Peyer's patch (tissue), 4 donors: Measurements from ENCODE around the gene PDLIM7.

ENCODE experiments used
- POLR2A ChIP-seq, 2 donors: fragments of 450-650 bp; IDR thresholded peaks; one replicate each; pipeline ENCODE4 v1.5.1; 2017; ENCODE audit warnings: antibody characterized with exemption in 2 of 2, mild to moderate bottlenecking in 2 of 2, moderate library complexity in 2 of 2
- TF ChIP-seq, protein P1 (sequence below), 6 experiments: fragments of 450-650 bp in 4 of 6; fragments of 200-600 bp in 2 of 6; sonication (generic) in 1 of 6; IDR thresholded peaks; one replicate each; pipeline ENCODE4 v1.5.1; 2017 to 2019; ENCODE audit warnings: antibody characterized with exemption in 6 of 6, mild to moderate bottlenecking in 3 of 6, moderate library complexity in 1 of 6

DNA sequence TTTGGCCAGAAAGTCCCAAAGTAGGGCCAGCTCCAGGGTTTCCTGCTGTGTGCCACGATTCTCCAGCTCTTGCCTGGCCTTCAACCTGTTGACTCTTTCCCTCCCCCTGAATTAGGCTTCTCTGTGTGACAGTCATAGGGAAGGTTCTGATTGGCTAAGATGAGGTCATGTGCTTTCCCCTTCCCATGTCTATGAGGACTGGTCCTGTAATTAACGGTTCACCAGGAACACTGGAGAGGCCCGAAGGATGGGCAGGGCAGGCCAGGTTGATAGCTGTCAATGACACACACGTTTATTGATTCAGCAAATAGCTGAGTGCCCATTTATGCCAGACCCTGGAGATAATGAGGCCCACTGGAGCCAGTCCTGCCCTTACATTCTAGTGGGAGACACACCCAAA is 59.8 kb downstream of the PDLIM7 start:
- TF ChIP-seq, protein P1, sequence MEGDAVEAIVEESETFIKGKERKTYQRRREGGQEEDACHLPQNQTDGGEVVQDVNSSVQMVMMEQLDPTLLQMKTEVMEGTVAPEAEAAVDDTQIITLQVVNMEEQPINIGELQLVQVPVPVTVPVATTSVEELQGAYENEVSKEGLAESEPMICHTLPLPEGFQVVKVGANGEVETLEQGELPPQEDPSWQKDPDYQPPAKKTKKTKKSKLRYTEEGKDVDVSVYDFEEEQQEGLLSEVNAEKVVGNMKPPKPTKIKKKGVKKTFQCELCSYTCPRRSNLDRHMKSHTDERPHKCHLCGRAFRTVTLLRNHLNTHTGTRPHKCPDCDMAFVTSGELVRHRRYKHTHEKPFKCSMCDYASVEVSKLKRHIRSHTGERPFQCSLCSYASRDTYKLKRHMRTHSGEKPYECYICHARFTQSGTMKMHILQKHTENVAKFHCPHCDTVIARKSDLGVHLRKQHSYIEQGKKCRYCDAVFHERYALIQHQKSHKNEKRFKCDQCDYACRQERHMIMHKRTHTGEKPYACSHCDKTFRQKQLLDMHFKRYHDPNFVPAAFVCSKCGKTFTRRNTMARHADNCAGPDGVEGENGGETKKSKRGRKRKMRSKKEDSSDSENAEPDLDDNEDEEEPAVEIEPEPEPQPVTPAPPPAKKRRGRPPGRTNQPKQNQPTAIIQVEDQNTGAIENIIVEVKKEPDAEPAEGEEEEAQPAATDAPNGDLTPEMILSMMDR (IDR thresholded peaks at IDR 0.05) = no peak
- no peak for TF ChIP-seq POLR2A (IDR thresholded peaks at IDR 0.05)
